Stimulated activated CD4-positive, alpha-beta T cell treated with anti-CD3 and anti-CD28 coated beads, Interleukin-2, amount 100 ng/mL, for 24 hours (primary cell): ENCODE measurements around the gene PSKH1.
"Not testable (repeated sequence)": the region's sequence is repeated elsewhere in the genome, so short reads cannot be mapped to it uniquely, and the experiment has no call there.

Source experiments
- DNase-seq, 2 donors: peaks; one replicate each; pipeline ENCODE4 v3.0.0-alpha.2; 2020

The PSKH1 gene

GRCh38 chr16:67964477-67965131, 71.5 kb downstream of the PSKH1 start:
- no peak for DNase-seq

GRCh38 chr16:67965668-67966548, 72.9 kb downstream of the PSKH1 start:
- DNase-seq, result no peak

- DNase-seq, result no peak
Observed at GRCh38 chr16:67966549-67967182, 73.6 kb downstream of the PSKH1 start.

GRCh38 chr16:67967183-67967957, 74.3 kb downstream of the PSKH1 start:
- DNase-seq, result peak; percentile 19 to 24

GRCh38 chr16:67967958-67968399, 74.9 kb downstream of the PSKH1 start:
- peak; percentile 47 to 59 for DNase-seq

- DNase-seq, result peak; percentile 87 to 93
Observed at GRCh38 chr16:67968400-67969253, 75.6 kb downstream of the PSKH1 start, which contains the start of gene SLC12A4. TSS of gene SLC12A4 (minus strand) at chr16:67968637. CDS start at chr16:67968553, 84 bp downstream.

- no peak for DNase-seq
Observed at GRCh38 chr16:67969254-67970039, 76.4 kb downstream of the PSKH1 start.

GRCh38 chr16:67971111-67971510, 78.1 kb downstream of the PSKH1 start:
- no peak for DNase-seq

GRCh38 chr16:67972285-67972684, 79.2 kb downstream of the PSKH1 start:
- DNase-seq, result not testable (repeated sequence)

GRCh38 chr16:67975321-67976105, 82.5 kb downstream of the PSKH1 start:
- DNase-seq, result no peak

- no peak for DNase-seq
Observed at GRCh38 chr16:67976205-67976604, 83.2 kb downstream of the PSKH1 start.

- no peak for DNase-seq
Observed at GRCh38 chr16:67977005-67977404, 84.0 kb downstream of the PSKH1 start.

- no peak for DNase-seq
Observed at GRCh38 chr16:67977469-67978227, 84.6 kb downstream of the PSKH1 start.
